Erythroblast (primary cell): ENCODE data around the gene KRTAP4-9.

Experiments used
- GATA1 ChIP-seq: IDR thresholded peaks from 2 replicates; pipeline ENCODE4 v1.6.1; 2011; ENCODE audit warnings: low read depth, mild to moderate bottlenecking, control low read depth, low read length, moderate library complexity
- POLR2A ChIP-seq: IDR thresholded peaks from 2 replicates; pipeline ENCODE4 v1.6.1; 2011; ENCODE audit warnings: mild to moderate bottlenecking, low read length

GRCh38 chr17:41058741-41059140 lies 46.4 kb upstream of the KRTAP4-9 start:
- no peak for TF ChIP-seq POLR2A
- TF ChIP-seq GATA1, result no peak
